Right ventricle myocardium inferior (tissue), 1 donor: ENCODE results near the gene EPG5. TPM values are rescaled to one million over a fixed set of nuclear protein-coding genes. Genes with fewer than 3 reads are reported as not detected.

Experiments
- ATAC-seq: fragments of 200-7000 bp; cut with Tn5 transposase; one replicate; pipeline ENCODE4 v1.9.1; 2020; ENCODE audit warnings: mild to moderate bottlenecking, moderate library complexity
- DNase-seq: peaks from one replicate; pipeline ENCODE4 v3.0.0; 2021; ENCODE audit errors: missing footprints
- intact Hi-C: fragments of 100-400 bp; cut with DNase I; formaldehyde crosslinking; loops from one replicate; pipeline ENCODE4 v1.11.0; 2022
- total RNA-seq: library from RNA; stranded (reverse); fragmentation: NEBNext Ultra II Directional; extraction: Animal tissue kit (Norgen Biotek cat#: 25700); gene quantifications from one replicate; pipeline ENCODE4 v1.2.1, GENCODE V29; 2021
- donor health status: DM: no; HTN: yes; CAD: no; lungs with severe emphysema.

EPG5 gene
- total RNA-seq, 1 donor from 2014 or later: 18.2 TPM

GRCh38 chr18:45880876-45881558 is 86.1 kb downstream of the EPG5 start:
- DNase-seq (no peak), ATAC-seq (no peak)
- intact Hi-C loops: loop anchor here (1.0 kb wide), 1 partner anchor 190 kb away; no protein-coding TSS in a partner anchor

- intact Hi-C loops: loop anchor here (1.0 kb wide), 1 partner anchor 189 kb away; no protein-coding TSS in a partner anchor
- peak; percentile 90 for ATAC-seq
- peak; percentile 88 for DNase-seq
Observed at GRCh38 chr18:45879681-45880655, 87.2 kb downstream of the EPG5 start.

GRCh38 chr18:45877403-45877802 is 89.7 kb downstream of the EPG5 start:
- intact Hi-C loops: no loop called here
- DNase-seq (no peak), ATAC-seq (no peak)

GRCh38 chr18:45876161-45876560 is 91.0 kb downstream of the EPG5 start:
- intact Hi-C loops: no loop called here
- no peak for DNase-seq
- no peak for ATAC-seq

GRCh38 chr18:45874491-45875184 is 92.5 kb downstream of the EPG5 start:
- DNase-seq (no peak), ATAC-seq (no peak)
- intact Hi-C loops: no loop called here

GRCh38 chr18:45871431-45872084 is 95.6 kb downstream of the EPG5 start:
- no peak for DNase-seq
- ATAC-seq: no peak
- intact Hi-C loops: no loop called here

- ATAC-seq (no peak), DNase-seq (no peak)
- intact Hi-C loops: no loop called here
Observed at GRCh38 chr18:45870419-45870818, 96.7 kb downstream of the EPG5 start.

GRCh38 chr18:45865466-45865865 is 101.7 kb downstream of the EPG5 start:
- intact Hi-C loops: no loop called here
- no peak for ATAC-seq
- DNase-seq: no peak

- no peak for DNase-seq
- no peak for ATAC-seq
- intact Hi-C loops: no loop called here
Observed at GRCh38 chr18:45864081-45864480, 103.0 kb downstream of the EPG5 start.

GRCh38 chr18:45863469-45863868 is 103.7 kb downstream of the EPG5 start:
- intact Hi-C loops: no loop called here
- no peak for ATAC-seq

GRCh38 chr18:45861926-45862325 is 105.2 kb downstream of the EPG5 start:
- intact Hi-C loops: no loop called here
- ATAC-seq (no peak), DNase-seq (no peak)

More at GRCh38 chr18:45863469-45863868, 103.7 kb downstream of the EPG5 start:
- no peak for DNase-seq

- intact Hi-C loops: no loop called here
- ATAC-seq: no peak
- DNase-seq: no peak
Observed at GRCh38 chr18:45860971-45861370, 106.2 kb downstream of the EPG5 start.

- intact Hi-C loops: no loop called here
- DNase-seq: no peak
- ATAC-seq: no peak
Observed at GRCh38 chr18:45860492-45860891, 106.6 kb downstream of the EPG5 start.

GRCh38 chr18:45859334-45859733 is 107.8 kb downstream of the EPG5 start:
- intact Hi-C loops: no loop called here
- DNase-seq (no peak), ATAC-seq (no peak)

GRCh38 chr18:45856531-45856930 is 110.6 kb downstream of the EPG5 start:
- ATAC-seq (no peak), DNase-seq (no peak)
- intact Hi-C loops: no loop called here

GRCh38 chr18:45854036-45854586 is 113.0 kb downstream of the EPG5 start:
- intact Hi-C loops: no loop called here
- ATAC-seq (no peak), DNase-seq (no peak)

GRCh38 chr18:45852631-45853030 is 114.5 kb downstream of the EPG5 start:
- DNase-seq: no peak
- ATAC-seq: no peak
- intact Hi-C loops: no loop called here

- intact Hi-C loops: no loop called here
- ATAC-seq: peak; percentile 55
- no peak for DNase-seq
Observed at GRCh38 chr18:45851161-45851925, 115.8 kb downstream of the EPG5 start.
